HepG2 (cell line): ENCODE measurements around the gene ELMOD3. TPM values are rescaled to one million over a fixed set of nuclear protein-coding genes. Genes with fewer than 3 reads are reported as not detected.
A peak's percentile ranks its signal among the peaks of the same experiment; 100 is the strongest.

Experiments
- ATM ChIP-seq: fragments of 450-650 bp; IDR thresholded peaks from 2 replicates; pipeline ENCODE4 v1.7.1; 2017; ENCODE audit warnings: mild to moderate bottlenecking, borderline replicate concordance
- CC2D1A ChIP-seq: sonication (generic); formaldehyde crosslinking; IDR thresholded peaks from 2 replicates; pipeline ENCODE4 v1.8.1; 2023; ENCODE audit warnings: mild to moderate bottlenecking, missing genetic modification reagents
- ELK4 ChIP-seq: sonication (generic); formaldehyde crosslinking; IDR thresholded peaks from 2 replicates; pipeline ENCODE4 v1.9.0; 2021; ENCODE audit warnings: missing genetic modification reagents, borderline replicate concordance
- KLF15 ChIP-seq: sonication (generic); formaldehyde crosslinking; IDR thresholded peaks from 2 replicates; pipeline ENCODE4 v1.8.1; 2023; ENCODE audit warnings: borderline replicate concordance, mild to moderate bottlenecking, inconsistent platforms, missing genetic modification reagents, mixed read lengths
- MYNN ChIP-seq: sonication (generic); formaldehyde crosslinking; IDR thresholded peaks from 2 replicates; pipeline ENCODE4 v1.4.0; 2020; ENCODE audit warnings: mild to moderate bottlenecking, low read depth, missing genetic modification reagents
- PAWR ChIP-seq: sonication (generic); formaldehyde crosslinking; IDR thresholded peaks from 2 replicates; pipeline ENCODE4 v1.4.0; 2020; ENCODE audit warnings: missing genetic modification reagents, mild to moderate bottlenecking, borderline replicate concordance
- PHF8 ChIP-seq: sonication (generic); formaldehyde crosslinking; IDR thresholded peaks from 2 replicates; pipeline ENCODE4 v1.5.0; 2020; ENCODE audit warnings: missing genetic modification reagents
- YEATS2 ChIP-seq: sonication (generic); formaldehyde crosslinking; IDR thresholded peaks from 2 replicates; pipeline ENCODE4 v1.4.0; 2020; ENCODE audit warnings: missing genetic modification reagents, borderline replicate concordance
- ZBTB34 ChIP-seq: sonication (generic); formaldehyde crosslinking; IDR thresholded peaks from 2 replicates; pipeline ENCODE4 v1.8.0; 2022; ENCODE audit warnings: mild to moderate bottlenecking, missing genetic modification reagents
- ZC3H4 ChIP-seq: sonication (generic); formaldehyde crosslinking; IDR thresholded peaks from 2 replicates; pipeline ENCODE4 v1.4.0; 2020; ENCODE audit warnings: missing genetic modification reagents, borderline replicate concordance
- ZMYM2 ChIP-seq: sonication (generic); formaldehyde crosslinking; IDR thresholded peaks from 2 replicates; pipeline ENCODE4 v1.8.0; 2022; ENCODE audit warnings: mild to moderate bottlenecking, missing genetic modification reagents
- ZNF335 ChIP-seq: sonication (generic); formaldehyde crosslinking; IDR thresholded peaks from 2 replicates; pipeline ENCODE4 v1.4.0; 2020; ENCODE audit warnings: missing genetic modification reagents
- ZNF382 ChIP-seq: sonication (generic); formaldehyde crosslinking; IDR thresholded peaks from 2 replicates; pipeline ENCODE4 v1.5.0; 2020; ENCODE audit warnings: missing genetic modification reagents, mild to moderate bottlenecking, borderline replicate concordance
- ZNF407 ChIP-seq: sonication (generic); formaldehyde crosslinking; IDR thresholded peaks from one replicate; pipeline ENCODE4 v1.5.1; 2020; ENCODE audit warnings: mild to moderate bottlenecking, missing genetic modification reagents; ENCODE audit errors: not compliant biosample characterization
- ZNF549 ChIP-seq: sonication (generic); formaldehyde crosslinking; IDR thresholded peaks from 2 replicates; pipeline ENCODE4 v1.5.0; 2020; ENCODE audit warnings: missing genetic modification reagents
- ZNF790 ChIP-seq: sonication (generic); formaldehyde crosslinking; IDR thresholded peaks from 2 replicates; pipeline ENCODE4 v1.8.0; 2022; ENCODE audit warnings: missing genetic modification reagents, mild to moderate bottlenecking, borderline replicate concordance
- polyA plus RNA-seq, 8 experiments: library from polyadenylated mRNA; depleted of rRNA in 3 of 8; stranded (reverse) in 7 of 8; unstranded in 1 of 8; fragments of >200 nt; fragmentation: Illumina TruSeq in 4 of 8; extraction: Trizol in 4 of 8; gene quantifications; 2 replicates each; pipeline versions ENCODE4 v1.2.1 to v1.2.3, GENCODE V29; 2011 to 2016; ENCODE audit warnings: low read depth in 4 of 8, missing spikeins in 1 of 8, mixed read lengths in 1 of 8; ENCODE audit not compliant: insufficient read depth in 1 of 8
- total RNA-seq, 5 experiments: library from RNA; depleted of rRNA; stranded (reverse); fragments of >200 nt; fragmentation: Illumina TruSeq; extraction: Trizol; gene quantifications; 2 replicates each; pipeline ENCODE4 v1.2.3, GENCODE V29; 2016; ENCODE audit warnings: low read depth in 1 of 5

The ELMOD3 gene
- total and polyA plus RNA-seq, 2 of the 13 experiments (the other 11 are each of a cell fraction or from before 2014, with no cell fraction given), result 13.3 to 19.5 TPM

DNA sequence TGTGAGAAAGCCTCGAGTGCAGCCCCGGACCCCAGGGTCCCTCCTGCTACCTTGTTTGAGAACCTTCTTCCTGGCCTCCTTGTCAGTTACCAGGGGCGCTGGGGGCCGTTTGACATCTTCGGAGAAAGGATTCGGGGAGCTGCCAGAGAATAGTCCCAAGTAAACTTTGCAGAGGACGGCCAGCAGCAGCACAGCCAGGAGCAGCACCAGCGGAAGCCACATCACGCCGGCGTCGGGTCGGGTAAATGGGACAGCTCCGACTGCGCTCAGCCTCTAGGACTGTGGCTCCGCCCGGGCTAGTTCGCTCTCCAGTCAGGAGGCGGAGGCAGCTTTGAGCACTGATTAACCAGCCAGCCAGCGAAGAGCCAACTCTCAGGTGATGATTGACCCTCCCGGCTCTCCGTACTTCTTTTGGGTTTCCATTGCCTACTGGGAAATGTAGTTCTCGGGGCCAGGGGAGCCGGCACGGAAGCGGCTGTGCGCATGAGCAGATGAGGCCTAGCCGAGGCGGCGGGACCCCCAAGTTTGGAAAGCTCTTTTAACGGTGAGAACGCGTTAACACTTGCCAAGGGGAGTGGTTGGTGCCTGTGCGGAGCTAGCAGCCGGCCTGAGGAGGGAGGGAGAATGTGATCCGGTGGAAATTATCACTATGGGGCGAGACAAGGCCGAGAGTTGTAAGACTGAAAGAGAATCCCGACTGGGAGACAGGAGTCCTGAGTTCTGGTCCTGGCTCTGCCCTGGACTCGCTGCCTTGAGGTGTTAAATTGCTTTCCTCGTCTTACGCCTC, at the start of gene ELMOD3, which contains the start of gene RETSAT (continued):
- TF ChIP-seq ZC3H4 (CRISPR knock-in tag), result no peak; the same call in 1 of the 2 replicates
- no peak for TF ChIP-seq ZNF382 (CRISPR knock-in tag)
- 0 out of 2 replicates have a peak, but pooled peaks have one; percentile 49 for TF ChIP-seq CC2D1A
- peak; percentile 29; the same call in 1 of the 2 replicates for TF ChIP-seq ZBTB34
- TF ChIP-seq ZNF790 (CRISPR knock-in tag), result peak; percentile 99
- peak; percentile 83; the same call in 1 of the 2 replicates for TF ChIP-seq ZNF335 (CRISPR knock-in tag)
- no peak for TF ChIP-seq ATM
- TF ChIP-seq ZNF407, result peak; percentile 81
- peak; percentile 98 for TF ChIP-seq PHF8 (CRISPR knock-in tag)
- TF ChIP-seq ELK4 (CRISPR knock-in tag), result peak; percentile 51; the same call in 1 of the 2 replicates
- TF ChIP-seq ZNF549, result no peak
- TF ChIP-seq MYNN (CRISPR knock-in tag), result no peak; the same call in 1 of the 2 replicates
- no peak for TF ChIP-seq ZMYM2 (CRISPR knock-in tag)
- peak; percentile 96 for TF ChIP-seq PAWR
- TF ChIP-seq YEATS2 (CRISPR knock-in tag), result peak; percentile 89; the same call in 1 of the 2 replicates
- TF ChIP-seq KLF15 (CRISPR knock-in tag), result no peak; the same call in 1 of the 2 replicates
